Kidney capillary endothelial cell (primary cell): Measurements from ENCODE around the gene GALNT13.

Experiments used
- DNase-seq: peaks from one replicate; pipeline ENCODE4 v3.0.0-alpha.2; 2018; ENCODE audit warnings: low spot score

The GALNT13 gene

GRCh38 chr2:153871231-153872221, at the start of gene GALNT13:
TSS of gene GALNT13 (plus strand) at chr2:153871922.
- no peak for DNase-seq

- DNase-seq = no peak
Measured at GRCh38 chr2:153823880-153824279, 47.8 kb upstream of the GALNT13 start.

GRCh38 chr2:153828335-153828734, 43.4 kb upstream of the GALNT13 start:
- DNase-seq = no peak

- no peak for DNase-seq
Measured at GRCh38 chr2:153834662-153835061, 37.1 kb upstream of the GALNT13 start.

- no peak for DNase-seq
Measured at GRCh38 chr2:153858250-153858649, 13.5 kb upstream of the GALNT13 start.

- DNase-seq = no peak
Measured at GRCh38 chr2:153864022-153864421, 7.7 kb upstream of the GALNT13 start.

- no peak for DNase-seq
Measured at GRCh38 chr2:153866595-153866994, 5.1 kb upstream of the GALNT13 start.

DNA sequence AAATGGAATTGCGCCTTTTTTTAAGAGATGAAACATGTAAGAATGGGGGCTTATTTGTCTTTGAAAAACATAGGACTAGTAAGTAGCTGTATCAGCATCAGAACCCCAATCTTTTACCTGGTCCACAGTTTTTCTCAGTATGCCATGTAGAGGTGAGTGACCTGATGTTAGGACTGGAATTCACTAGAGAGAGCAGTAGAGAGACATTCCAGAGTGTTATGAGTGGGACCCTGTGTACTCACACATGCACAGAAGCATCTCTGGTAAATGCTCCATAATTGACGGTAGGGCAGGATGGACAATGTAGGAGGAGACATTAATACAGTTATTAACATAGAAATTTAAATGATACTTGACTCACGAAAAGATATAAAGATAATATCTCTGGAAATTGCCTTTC, 1.4 kb upstream of the GALNT13 start:
- no peak for DNase-seq

DNA sequence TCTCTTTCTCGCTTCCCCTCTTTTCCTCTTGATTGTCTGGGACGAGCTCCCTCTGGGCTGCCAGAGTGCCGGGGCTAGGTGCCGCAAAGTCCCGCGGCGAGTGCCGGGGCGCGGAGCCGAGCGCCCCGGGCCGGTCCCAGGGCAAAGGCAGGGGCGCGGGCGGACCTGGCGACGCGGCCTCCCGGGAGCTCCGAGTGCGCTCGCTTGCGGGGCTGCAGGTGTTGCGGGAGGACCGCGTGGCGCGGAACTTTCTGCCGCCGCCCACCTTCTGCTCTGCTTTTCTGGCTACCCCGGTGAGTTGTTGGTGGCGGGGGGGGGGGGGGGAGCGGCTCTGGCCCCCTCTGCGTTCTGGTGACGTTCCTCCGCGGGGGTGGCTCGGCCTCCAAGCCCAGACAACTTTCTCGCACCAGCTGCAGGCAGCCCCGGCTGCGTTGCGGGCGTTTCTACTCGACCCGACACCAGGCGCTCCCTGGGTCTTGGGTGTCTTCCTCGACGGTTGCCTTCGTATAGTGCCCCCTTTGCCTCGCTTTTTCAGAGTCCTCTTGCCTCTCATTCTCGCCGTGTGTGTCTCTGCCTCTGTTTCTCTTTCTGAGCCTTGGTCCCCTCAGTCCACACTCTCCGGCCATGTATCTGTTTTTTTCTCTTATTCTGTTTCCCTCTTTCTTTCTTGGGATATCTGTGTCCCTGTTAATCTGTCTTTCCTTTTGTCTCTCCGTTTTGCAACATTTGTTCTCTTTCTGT, 759 bp downstream of the GALNT13 start:
- DNase-seq = no peak

DNA sequence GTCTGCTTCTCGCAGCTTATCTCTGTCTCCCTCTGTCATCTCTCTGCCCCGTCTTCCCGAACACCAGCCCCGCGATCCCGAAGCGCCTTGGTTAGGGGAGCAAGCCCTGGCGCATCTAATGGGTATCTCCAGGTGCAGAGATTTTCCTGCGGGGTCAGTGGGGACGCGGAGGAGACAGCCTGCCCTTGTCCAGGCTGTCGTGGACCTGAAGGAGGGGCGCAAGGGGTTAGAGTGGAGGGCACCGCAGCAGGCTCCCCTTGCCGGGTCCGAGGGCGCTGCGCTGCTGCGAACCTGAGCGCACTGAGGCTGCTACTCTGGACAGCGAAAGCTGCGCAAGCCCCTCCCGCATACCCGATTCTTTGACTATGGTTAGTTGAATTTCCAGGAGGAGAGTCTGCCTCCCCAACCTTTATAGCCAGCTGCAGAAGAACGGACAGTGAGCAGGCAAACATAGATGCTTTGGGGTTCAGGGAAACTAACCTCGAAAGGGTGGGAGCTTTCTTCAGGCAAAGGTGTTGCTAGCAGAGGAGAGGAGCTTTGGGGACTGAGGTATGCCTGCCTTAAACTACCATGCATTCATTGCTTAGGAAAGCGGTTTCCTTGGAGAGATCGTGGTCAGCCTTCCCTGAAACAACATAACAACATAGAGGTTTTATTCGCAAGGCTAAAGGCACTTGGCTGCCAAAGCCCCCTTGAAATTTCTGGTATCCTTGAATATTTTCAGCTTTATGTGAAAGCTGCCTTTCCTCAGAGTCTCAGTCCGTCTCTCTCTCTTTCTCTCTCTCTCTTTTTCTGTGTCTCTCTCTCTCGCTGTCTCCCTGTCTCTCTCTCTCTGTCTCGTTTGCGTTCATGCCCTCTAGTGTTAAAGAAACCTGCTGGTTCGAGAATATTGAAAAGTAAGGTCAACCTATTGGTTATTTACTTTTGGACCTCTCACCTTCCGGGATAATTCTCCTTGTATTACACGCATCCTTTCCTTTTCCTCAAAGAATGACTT, 1.6 kb downstream of the GALNT13 start:
- no peak for DNase-seq

DNA sequence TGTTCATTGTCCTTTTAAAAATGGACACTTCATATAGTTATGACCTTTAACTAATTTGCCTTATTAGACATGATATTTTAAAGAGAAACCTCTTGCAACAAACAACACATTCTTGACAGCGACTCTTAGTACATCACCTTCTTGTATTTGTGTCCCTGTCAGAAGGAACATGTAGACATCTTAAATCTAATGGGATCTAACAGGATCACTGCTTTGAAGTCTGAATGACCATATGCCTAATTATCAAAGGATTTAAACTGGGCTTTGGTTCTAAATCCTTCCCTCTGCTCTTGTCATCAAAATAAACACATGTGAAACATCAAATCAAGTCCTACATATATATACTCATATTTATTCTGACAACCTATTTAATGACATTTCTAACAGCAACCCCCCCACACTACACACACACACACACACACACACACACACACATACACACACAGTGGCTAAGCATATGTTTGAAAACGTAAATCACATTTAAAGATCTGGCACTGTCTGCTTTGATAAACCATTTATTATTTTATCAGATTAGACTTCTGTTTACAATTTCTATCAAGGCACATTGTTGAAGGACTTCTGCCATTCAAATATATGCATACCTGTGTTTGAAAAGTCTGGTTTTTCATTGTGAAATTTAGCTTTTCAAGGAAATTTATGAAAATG, 4.2 kb downstream of the GALNT13 start:
- DNase-seq = no peak

- no peak for DNase-seq
Measured at GRCh38 chr2:153880926-153881325, 9.2 kb downstream of the GALNT13 start.

- DNase-seq = no peak
Measured at GRCh38 chr2:153886833-153887232, 15.1 kb downstream of the GALNT13 start.

DNA sequence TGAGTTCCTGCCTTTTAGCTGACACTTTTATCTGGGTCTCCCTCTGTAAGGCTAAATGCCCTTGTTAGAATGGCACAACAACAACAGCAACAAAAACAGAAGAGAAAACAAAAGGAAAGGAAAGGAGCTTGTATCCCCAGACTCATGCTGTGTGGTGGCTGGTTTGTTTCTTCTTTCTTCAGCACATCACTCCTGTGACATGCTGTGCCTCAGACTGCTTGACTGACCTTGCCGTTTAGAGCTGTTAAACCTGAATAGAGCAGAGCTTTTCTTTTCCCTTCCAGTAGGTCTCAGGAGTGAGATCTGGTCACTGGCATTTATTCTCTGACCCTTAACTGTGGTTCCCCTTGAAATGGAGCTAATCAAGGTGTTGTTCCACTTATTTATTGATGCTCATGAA, 18.9 kb downstream of the GALNT13 start:
- DNase-seq = no peak

GRCh38 chr2:153891051-153891450, 19.3 kb downstream of the GALNT13 start:
- no peak for DNase-seq

DNA sequence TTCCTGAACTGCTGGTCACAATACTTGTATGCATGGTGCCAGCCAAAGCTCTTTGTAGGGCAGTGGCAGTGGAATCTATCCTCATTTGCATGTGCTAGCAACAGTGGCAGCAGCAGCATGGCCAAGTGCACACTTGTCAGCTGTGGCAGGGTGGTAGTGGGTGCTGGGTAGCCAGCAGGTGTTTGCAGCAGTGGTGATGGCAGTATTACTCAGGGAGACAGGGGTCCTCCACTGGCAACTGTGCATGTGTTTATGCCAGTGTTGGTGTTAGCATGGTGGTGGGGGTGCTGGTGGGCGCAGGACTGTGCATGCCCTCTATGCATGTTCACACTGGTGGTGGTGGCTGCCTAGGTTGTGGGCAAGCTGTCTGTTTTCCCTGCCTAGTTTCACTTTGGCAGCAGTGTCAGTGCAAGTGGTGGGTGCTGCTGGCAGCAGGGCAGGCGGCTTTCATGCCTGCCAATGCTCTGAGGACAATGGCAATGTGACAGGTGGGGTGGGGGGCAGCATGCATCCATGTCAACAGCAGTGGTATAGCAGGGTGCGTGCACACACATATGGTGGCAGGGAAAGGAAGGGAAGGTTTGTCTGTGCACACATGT, 41.2 kb downstream of the GALNT13 start:
- DNase-seq = no peak

GRCh38 chr2:153917570-153917969, 45.8 kb downstream of the GALNT13 start:
- DNase-seq = no peak

DNA sequence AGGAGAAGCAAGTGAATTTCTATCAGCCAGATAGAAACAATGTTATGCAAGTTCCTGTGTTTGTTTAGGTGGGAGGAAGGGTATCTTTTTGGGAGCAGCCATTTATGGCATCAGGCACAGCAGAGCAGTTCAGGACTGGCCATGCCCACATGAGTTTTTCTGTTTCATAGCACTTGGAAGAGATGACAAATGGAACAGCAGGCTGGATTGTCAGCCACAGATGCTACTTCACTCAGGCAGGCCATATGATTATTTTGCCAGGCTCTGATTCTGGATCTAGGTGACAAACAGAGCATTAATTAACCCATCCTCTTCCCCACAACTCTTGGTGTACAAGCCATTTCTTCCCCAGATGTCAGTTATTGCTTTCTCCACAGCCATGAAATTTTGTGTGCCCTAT, 63.8 kb downstream of the GALNT13 start:
- DNase-seq = no peak

DNA sequence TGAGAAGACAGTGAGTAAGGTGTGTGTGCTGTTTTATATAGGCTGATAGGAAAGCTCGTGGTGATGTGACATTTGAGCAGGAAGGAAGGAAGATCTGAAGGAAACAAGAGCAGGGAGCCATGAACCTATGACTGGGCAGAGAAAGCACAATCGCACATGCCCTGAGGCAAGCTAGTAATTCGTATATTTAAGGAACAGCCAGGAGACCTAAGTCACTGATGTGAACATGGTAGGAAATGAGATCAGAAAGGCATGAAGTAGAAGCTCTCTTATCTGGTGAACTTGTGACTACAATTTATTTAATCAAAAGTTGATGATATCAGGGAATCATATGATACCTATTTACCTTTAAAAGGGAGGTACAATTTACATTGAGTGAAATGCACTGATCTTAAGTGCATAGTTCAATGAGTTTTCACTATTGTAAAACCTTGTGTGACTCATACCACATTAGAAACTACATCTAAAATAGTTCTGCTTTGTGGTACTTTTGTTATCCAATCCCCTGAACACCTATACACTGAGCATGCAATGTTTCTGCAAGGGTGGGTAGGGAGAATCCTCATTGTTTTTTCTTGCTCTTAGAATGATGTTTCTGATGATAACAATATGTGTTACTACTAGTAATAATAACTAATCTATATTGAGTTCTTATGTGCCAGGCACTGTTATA, 67.5 kb downstream of the GALNT13 start:
- DNase-seq = no peak

DNA sequence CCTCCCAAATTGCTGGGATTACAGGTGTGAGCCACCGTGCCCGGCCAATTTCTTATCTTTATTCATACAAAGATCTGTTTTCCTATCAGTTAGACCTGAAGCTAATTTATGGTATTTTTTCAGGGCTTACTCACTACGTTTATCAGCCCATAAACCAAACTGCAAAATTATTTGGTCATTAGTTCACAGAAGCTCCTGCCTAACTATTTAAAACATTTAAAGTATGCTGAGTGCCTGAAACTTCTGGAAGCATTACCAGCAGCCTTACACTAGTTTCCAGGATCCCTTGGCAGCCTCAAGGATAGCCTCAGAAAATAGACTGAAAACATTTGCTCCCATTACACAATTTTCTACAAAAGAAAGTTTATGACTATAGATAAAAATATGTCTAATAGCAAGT, 68.8 kb downstream of the GALNT13 start:
- no peak for DNase-seq
